ENCODE data around the gene TMEM225B. TPM values are rescaled to one million over a fixed set of nuclear protein-coding genes. Genes with fewer than 3 reads are reported as not detected.

Gene TMEM225B
- total RNA-seq, 2 experiments from 2014 or later, result 0.80 to 0.86 TPM

DNA sequence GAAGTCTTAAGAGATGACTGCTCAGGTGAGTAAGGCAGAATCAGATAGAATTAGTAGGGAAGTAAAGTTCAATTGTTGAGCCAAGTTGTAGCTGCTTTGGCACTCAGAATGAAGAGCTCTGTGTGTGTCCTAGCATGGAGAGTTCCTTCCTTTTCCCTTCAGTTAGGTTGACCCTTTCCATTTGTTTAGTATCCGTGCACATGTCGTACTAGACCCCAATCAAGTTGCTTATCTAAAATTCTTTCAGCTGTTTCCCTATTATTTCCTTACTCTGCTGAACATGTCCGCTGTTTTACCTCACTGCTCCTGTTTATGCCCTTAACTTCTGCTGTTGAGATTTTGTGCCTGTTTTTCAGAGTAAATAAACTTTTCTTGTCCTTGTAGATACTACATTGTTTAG, 26.3 kb upstream of the TMEM225B start:
- ChIA-PET POLR2A (no interaction called here), CTCF (interaction anchor here (0.6 kb wide), 1 partner anchor 30 kb away, joined by 6 read pairs; no protein-coding TSS in a partner anchor)

DNA sequence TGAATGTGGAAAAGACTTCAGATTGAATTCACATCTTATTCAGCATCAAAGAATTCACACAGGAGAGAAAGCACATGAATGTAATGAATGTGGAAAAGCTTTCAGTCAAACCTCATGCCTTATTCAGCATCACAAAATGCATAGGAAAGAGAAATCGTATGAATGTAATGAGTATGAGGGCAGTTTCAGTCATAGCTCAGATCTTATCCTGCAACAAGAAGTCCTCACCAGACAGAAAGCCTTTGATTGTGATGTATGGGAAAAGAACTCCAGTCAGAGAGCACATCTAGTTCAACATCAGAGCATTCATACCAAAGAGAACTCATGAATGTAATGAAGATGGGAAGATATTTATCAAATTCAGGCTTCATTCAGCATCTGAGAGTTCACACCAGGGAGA, 24.8 kb upstream of the TMEM225B start:
- POLR2A ChIA-PET, result no interaction called here
- CTCF ChIA-PET, result no interaction called here

- CTCF ChIA-PET, result no interaction called here
- POLR2A ChIA-PET, result interaction anchor here (1.0 kb wide), 1 partner anchor 10 kb away, joined by 3 read pairs; no protein-coding TSS in a partner anchor
These were observed 21.8 kb upstream of the TMEM225B start for GRCh38 chr7:99576251-99576650.

- POLR2A ChIA-PET, result interaction anchor here (1.1 to 1.2 kb wide), 2 partner anchors 11 to 21 kb away, joined by 3 to 6 read pairs; partner anchors contain the start of gene ZNF655
- CTCF ChIA-PET, result interaction anchor here (1.3 kb wide), 1 partner anchor 11 kb away, joined by 3 read pairs; no protein-coding TSS in a partner anchor
These were observed 18.6 kb upstream of the TMEM225B start for GRCh38 chr7:99579281-99579955.

GRCh38 chr7:99579956-99580777, 17.9 kb upstream of the TMEM225B start:
- ChIA-PET POLR2A (interaction anchor here (1.1 to 1.2 kb wide), 3 partner anchors 11 to 44 kb away, joined by 3 to 6 read pairs (median 3); partner anchors contain the start of gene ZNF655), CTCF (interaction anchor here (1.2 kb wide), 1 partner anchor 36 kb away, joined by 4 read pairs; the partner anchor contains the start of gene ZSCAN25)

DNA sequence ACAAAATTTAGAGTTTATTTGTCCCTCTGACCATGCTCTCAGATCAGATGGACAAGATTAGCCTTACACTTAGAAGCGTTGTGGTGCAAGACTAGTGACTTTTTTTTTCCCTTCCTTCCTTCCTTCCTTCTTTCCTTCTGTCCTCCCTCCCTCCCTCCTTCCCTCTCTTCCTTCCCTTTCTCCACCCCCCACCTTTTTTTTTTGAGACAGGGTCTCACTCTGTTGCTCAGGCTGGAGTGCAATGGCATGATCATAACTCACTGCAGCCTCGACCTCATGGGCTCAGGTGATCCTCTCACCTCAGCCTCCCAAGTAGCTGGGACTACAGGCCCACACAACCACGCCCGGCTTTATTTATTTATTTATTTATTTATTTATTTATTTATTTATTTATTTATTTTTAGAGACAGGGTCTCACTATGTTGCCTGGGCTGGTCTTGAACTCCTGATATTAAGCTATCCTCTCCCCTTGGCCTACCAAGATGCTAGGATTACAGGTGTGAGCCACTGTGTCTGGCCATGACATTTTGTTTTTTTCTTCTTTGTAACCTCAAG, 17.2 kb upstream of the TMEM225B start:
- CTCF ChIA-PET, result interaction anchor here (1.2 kb wide), 1 partner anchor 35 kb away, joined by 4 read pairs; the partner anchor contains the start of gene ZSCAN25
- POLR2A ChIA-PET, result interaction anchor here (1.1 to 1.2 kb wide), 3 partner anchors 10 to 44 kb away, joined by 3 to 6 read pairs (median 3); partner anchors contain the start of gene ZNF655

DNA sequence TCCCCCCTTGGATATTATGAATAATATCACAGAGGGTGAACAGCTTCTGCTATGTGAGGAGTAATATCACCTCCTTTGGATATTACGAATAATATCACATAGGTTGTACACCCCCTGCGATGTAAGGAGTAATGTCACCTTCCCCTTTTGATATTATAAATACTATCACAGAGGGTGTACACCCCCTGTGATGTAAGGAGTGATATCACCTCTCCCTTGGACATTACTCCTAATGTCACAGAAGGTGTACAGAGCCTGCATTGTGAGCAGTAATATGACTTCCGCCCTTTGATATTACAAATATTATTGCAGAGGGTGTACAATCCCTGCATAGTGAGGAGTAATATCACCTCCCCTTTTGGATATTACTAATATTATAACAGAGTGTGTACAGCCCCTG, 9.2 kb upstream of the TMEM225B start:
- POLR2A ChIA-PET, result no interaction called here

GRCh38 chr7:99594948-99595745, 2.9 kb upstream of the TMEM225B start:
- ChIA-PET POLR2A (no interaction called here), CTCF (no interaction called here)

More for the DNA sequence above, 9.2 kb upstream of the TMEM225B start:
- CTCF ChIA-PET, result no interaction called here

DNA sequence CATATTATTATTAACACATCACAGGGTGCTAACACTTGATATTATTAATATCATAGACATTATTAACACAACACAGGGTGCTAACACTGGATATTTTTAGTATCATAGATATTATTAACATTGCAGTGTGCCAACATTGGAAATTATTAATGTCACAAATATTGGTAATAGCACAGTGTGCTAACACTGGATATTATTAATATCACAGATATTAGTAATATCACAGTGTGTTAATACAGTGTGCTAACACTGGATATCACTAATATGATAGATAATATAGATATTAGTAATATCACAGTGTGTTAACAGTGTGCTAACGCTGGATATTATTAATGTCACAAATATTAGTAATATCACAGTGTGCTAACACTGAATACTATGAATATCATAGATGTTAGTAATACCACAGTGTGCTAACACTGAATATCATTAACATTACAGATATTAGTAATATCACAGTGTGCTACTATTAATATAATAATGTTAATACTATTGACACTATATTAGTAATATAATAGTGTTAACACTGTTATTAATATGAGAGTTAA, 1.6 kb upstream of the TMEM225B start:
- POLR2A ChIA-PET, result no interaction called here
- CTCF ChIA-PET, result no interaction called here

GRCh38 chr7:99599836-99600235, 1.8 kb downstream of the TMEM225B start:
- ChIA-PET CTCF (no interaction called here), POLR2A (no interaction called here)

- CTCF ChIA-PET, result no interaction called here
- POLR2A ChIA-PET, result no interaction called here
These were observed 3.7 kb downstream of the TMEM225B start for GRCh38 chr7:99601656-99602310.

DNA sequence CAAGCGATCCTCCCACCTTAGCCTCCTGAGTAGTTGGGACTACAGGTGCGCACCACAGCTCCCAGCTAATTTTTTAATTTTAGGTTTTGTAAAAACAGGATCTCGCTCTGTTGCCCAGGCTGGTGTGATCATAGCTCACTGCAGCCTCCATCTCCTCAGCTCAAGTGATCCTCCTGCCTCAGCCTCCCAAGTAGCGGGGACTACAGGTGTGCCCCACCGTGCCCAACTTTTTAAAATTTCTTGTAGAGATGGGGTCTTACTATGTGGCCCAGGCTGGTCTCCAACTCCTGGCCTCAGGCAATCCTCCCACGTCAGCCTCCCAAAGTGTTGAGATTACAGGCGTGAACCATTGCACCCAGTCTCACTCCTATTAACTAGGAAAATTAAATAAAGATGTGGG, 7.5 kb downstream of the TMEM225B start:
- ChIA-PET CTCF (no interaction called here), POLR2A (no interaction called here)

DNA sequence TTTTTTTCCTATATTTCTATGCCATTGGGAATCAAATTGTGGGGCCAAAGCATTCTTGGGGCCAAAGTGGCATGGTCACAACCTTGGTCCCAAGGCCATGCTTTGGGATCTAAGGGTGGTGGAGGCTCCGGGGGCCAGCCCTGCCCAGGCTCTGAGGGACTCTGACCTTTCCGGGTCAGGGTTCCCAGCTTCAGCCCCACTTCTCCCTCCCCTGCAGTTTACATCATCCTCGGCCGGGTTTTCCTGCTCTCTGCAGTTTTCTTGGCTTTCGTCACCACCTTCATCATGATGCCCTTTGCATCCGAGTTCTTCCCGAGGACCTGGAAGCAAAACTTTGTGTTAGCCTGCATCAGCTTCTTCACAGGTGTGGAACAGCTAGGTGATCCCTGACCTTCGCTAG, 8.5 kb downstream of the TMEM225B start:
- ChIA-PET CTCF (no interaction called here), POLR2A (no interaction called here)

DNA sequence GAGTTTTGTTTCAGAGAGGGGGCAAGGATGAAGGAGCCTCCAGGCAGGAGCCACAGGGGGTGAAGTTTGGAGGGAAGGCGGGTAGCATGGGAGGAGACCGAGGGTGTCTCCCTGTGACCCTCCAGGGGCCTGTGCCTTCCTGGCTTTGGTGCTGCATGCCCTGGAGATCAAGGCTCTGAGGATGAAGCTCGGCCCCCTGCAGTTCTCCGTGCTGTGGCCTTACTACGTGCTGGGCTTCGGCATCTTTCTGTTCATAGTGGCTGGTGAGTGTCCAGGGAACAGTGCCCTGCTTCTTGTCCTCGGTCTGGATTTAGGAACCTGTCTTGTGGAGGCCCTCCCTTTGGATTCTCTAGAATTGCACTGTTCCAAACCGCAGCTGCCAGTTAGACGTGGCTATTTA, 9.5 kb downstream of the TMEM225B start:
- ChIA-PET CTCF (interaction anchor here (1.0 kb wide), 1 partner anchor 85 kb away, joined by 4 read pairs; no protein-coding TSS in a partner anchor), POLR2A (no interaction called here)

DNA sequence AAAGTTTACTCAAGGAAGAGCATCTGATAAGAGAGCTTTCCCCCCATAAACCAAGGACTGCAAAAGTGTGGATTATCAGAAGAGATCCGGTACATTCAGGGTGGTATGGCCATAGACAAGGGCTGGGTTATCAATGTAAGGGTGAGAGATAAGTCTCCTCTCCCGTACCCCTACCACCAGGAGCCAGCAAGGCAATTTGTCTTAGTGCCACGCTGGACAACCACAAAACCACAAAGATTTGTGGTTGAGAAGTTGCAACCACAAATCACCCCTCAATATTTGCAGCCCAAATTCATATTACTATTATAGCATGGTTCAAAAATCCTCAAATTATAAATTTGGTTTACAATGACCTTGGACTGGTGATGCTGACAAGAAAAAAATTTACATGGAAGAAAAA, 16.4 kb downstream of the TMEM225B start:
- ChIA-PET CTCF (no interaction called here), POLR2A (no interaction called here)

DNA sequence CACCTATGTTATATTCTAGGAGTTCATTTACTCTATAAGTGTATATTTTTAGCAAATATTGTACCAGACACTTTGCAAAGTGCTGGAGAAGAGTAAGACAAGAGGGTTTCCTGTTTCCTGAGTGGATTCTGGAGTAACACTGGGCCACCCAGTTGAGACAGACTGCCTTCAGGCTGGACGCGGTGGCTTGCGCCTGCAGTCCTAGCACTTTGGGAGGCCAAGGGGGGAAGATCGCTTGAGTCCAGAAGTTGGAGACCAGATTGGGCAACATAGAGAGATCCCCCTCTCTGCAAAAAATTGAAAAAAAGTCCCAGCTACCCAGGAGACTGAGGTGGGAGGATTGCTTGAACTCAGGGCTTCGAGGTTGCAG, 17.9 kb downstream of the TMEM225B start:
- CTCF ChIA-PET, result interaction anchor here (0.5 to 1.2 kb wide), 3 partner anchors 24 to 78 kb away, joined by 3 to 4 read pairs (median 3); no protein-coding TSS in a partner anchor
- POLR2A ChIA-PET, result interaction anchor here (0.7 to 1.6 kb wide), 4 partner anchors 8 to 116 kb away, joined by 4 to 7 read pairs (median 6); partner anchors contain the start of genes ZKSCAN5 and ZNF394

GRCh38 chr7:99616359-99617191, 18.5 kb downstream of the TMEM225B start, which contains the start of gene ZSCAN25:
ZSCAN25 (plus strand) TSS chr7:99616946; CDS start chr7:99619607, 2,661 bp downstream.
- ChIA-PET CTCF (interaction anchor here (0.5 to 1.2 kb wide), 5 partner anchors 23 to 117 kb away, joined by 3 to 4 read pairs (median 3); partner anchors contain the start of gene ZNF394), POLR2A (interaction anchor here (0.6 to 1.6 kb wide), 6 partner anchors 8 to 117 kb away, joined by 3 to 7 read pairs (median 5); partner anchors contain the start of genes ZKSCAN5, ZNF394 and ZNF655)

Measured in activated CD8-positive, alpha-beta memory T cell treated with anti-CD3 and anti-CD28 coated beads for 36 hours (primary cell).